GM18870 (cell line): Measurements from ENCODE around the gene ELOVL7.
"Not testable (repeated sequence)": the region's sequence is repeated elsewhere in the genome, so short reads cannot be mapped to it uniquely, and the experiment has no call there.

Source experiments
- ATAC-seq: cut with Tn5 transposase; IDR thresholded peaks from one replicate; pipeline ENCODE4 v1.9.1; 2021; ENCODE audit warnings: moderate library complexity; ENCODE audit not compliant: unreplicated experiment

Gene ELOVL7

DNA sequence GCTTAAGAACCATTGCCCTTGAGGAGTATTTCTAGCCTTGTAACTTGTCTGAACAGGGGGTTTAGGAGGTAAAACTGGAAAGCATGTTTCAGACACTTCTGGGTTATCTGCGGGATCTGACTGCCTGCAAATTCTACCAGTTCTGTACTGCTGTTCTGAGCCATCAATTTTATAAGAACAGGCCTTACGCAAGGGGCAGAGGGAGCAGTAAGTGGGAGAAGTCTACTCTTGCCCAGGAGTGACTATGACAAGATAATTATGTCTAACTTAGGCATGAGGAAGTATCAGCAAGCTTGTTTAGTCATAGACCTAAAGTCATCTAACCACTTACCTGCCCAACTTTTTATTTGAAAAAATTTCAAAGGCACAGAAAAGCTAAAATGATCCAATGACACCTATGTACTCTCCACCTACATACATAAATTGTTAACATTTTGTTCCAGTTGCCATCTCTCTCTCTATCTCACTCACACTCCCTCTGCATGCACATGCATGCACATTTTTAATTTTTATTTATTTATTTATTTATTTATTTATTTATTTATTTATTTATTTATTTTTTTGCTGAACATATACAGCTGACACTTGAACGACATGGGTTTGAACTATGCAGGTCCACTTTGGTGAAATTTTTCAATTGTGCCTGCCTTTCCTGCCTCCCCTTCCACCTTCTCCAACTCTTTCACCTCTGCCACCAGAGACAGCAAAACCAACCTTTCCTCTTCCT, 125.7 kb downstream of the ELOVL7 start:
- ATAC-seq, result no peak

DNA sequence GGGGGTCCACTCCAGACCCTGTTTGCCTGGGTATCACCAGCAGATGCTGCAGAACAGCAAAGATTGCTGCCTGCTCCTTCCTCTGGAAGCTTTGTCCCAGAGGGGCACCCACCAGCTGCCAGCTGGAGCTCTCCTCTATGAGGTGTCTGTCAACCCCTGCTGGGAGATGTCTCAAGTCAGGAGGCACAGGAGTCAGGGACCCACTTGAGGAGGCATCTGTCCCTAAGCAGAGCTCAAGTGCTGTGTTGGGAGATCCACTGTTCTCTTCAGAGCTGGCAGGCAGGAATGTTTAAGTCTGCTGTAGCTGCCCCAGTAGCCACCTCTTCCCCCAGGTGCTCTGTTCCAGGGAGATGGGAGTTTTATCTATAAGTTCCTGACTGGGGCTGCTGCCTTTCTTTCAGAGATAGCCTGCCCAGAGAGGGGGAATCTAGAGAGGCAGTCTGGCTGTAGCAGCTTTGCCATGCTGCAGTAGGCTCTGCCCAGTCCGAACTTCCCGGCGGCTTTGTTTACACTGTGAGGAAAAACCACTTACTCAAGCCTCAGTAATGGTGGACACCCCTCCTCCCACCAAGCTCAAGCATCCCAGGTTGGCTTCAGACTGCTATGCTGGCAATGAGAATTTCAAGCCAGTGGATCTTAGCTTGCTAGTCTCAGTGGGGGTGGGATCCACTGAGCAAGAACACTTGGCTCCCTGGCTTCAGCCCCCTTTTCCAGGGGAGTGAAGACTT, 128.7 kb downstream of the ELOVL7 start:
- not testable (repeated sequence) for ATAC-seq

DNA sequence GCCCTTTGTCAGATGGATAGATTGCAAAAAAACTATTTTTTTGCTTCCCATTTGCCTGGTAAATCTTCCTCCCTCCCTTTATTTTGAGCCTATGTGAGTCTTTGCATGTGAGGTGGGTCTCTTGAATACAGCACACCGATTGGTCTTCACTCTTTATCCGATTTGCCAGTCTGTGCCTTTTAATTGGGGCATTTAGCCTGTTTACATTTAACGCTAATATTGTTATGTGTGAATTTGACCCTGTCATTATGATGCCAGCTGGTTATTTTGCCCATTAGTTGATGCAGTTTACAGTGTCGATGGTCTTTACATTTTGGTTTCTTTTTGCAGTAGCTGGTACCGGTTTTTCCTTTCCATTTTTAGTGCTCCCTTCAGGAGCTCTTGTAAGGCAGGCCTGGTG, 131.1 kb downstream of the ELOVL7 start:
- no peak for ATAC-seq

DNA sequence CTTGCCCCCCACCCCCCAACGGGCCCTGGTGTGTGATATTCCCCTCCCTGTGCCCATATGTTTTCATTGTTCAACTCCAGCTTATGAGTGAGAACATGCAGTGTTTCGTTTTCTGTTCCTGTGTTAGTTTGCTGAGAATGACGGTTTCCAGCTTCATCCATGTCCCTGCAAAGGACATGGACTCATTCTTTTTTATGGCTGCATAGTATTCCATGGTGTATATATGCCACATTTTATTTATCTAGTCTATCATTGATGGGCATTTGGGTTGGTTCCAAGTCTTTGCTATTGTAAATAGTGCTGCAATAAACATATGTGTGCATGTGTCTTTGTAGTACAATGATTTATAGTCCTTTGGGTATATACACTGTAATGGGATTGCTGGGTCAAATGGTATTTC, 132.2 kb downstream of the ELOVL7 start:
- ATAC-seq, result not testable (repeated sequence)

DNA sequence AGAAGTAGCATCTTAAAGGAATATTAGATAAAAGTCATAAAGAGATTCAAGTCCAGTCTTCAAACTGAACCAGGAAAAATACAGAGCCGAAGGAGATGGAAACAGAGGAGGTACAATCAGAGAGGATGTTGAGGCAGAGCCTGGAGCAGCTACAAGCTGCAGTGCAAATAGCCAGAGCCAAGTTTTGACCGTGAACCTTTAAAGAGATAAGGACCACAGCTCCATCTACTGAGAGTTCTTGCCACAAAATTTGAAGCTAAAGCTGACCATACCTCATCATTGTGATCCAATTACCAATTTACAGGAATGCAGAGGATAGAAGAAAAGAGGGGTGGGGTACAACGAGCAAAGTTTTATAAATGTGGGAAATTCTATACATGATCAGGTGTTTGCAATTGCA, 133.7 kb downstream of the ELOVL7 start:
- ATAC-seq, result no peak

DNA sequence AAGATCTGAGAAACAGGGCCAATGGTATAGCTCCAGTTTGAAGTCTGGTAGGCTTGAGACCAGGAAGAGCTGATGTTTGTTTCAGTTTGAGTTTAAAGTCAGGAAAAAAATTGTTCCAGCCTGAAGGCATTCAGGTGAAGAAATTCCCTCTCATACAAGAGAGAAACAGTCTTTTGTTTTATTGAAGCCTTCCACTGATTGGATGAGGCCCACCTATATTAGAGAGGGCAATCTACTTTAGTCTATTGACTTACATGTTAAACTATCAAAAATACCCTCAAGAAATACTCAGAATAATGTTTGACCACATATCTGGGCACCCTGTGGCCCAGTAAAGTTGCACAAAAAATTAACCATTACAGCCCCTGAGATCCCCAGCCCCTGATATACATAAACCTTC, 138.9 kb downstream of the ELOVL7 start:
- ATAC-seq, result no peak

DNA sequence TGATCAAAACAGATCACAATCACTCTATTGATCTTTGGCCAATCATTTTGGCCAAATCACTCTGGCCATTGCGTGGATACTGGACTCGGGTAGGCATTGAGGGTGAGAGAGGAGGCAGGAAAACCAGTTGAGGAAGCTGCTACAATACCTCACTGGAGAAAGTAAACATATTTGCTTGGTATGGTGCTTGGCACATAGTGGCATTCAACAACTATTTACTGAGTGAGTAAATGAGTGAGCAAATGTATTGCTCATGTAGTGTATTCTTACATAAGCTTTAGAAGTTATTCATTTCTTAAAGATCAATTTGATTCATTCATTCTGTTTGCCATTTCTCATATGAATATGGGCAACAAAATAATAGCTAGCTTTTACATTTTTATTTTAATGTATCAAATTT, 140.1 kb downstream of the ELOVL7 start:
- no peak for ATAC-seq
